Activated B cell treated with CpG ODN at 0.5 μM for 24 hours (primary cell): ENCODE measurements around the gene PTGES3. TPM values are rescaled to one million over a fixed set of nuclear protein-coding genes. Genes with fewer than 3 reads are reported as not detected.

ENCODE experiments used
- ATAC-seq: fragments of 200-7000 bp; cut with Tn5 transposase; one replicate; pipeline ENCODE4 v1.10.0; 2021; ENCODE audit warnings: low read depth, mild to moderate bottlenecking, moderate library complexity
- CTCF ChIA-PET: fragments of 350-600 bp; sonication (Branson Sonifier 250); formaldehyde crosslinking; loops from one replicate; lab custom pipeline; 2021; ENCODE audit warnings: antibody characterized with exemption; lab: Charles Lee
- POLR2A ChIA-PET: fragments of 350-600 bp; sonication (Branson Sonifier 250); formaldehyde crosslinking; loops from one replicate; lab custom pipeline; 2021; ENCODE audit warnings: antibody characterized with exemption; lab: Charles Lee
- DNase-seq: peaks from one replicate; pipeline ENCODE4 v3.0.0; 2022
- H3K27ac Mint-ChIP-seq: one replicate; pipeline ENCODE4 v1.8.0; 2020; ENCODE audit warnings: mixed read lengths
- H3K27me3 Mint-ChIP-seq: one replicate; pipeline ENCODE4 v1.8.0; 2021; ENCODE audit warnings: mixed read lengths
- H3K36me3 Mint-ChIP-seq: one replicate; pipeline ENCODE4 v1.8.0; 2021; ENCODE audit warnings: low read depth, mixed read lengths
- H3K4me1 Mint-ChIP-seq: one replicate; pipeline ENCODE4 v1.8.0; 2021; ENCODE audit warnings: mixed read lengths
- H3K4me3 Mint-ChIP-seq: one replicate; pipeline ENCODE4 v1.8.0; 2020; ENCODE audit warnings: mild to moderate bottlenecking, mixed read lengths
- H3K9me3 Mint-ChIP-seq: one replicate; pipeline ENCODE4 v1.8.0; 2020; ENCODE audit warnings: mixed read lengths
- CTCF ChIP-seq: fragments of 200-600 bp; IDR thresholded peaks from one replicate; pipeline ENCODE4 v1.8.0; 2022; ENCODE audit warnings: antibody characterized with exemption, mild to moderate bottlenecking
- intact Hi-C: fragments of 100-400 bp; cut with micrococcal nuclease; formaldehyde crosslinking; loops from one replicate; pipeline ENCODE4 v1.15.1; 2024
- total RNA-seq: library from RNA; stranded (reverse); gene quantifications from 2 replicates; pipeline ENCODE4 v1.2.3, GENCODE V29; 2022

Gene PTGES3
- total RNA-seq, 1 donor from 2014 or later: 183 TPM

- no peaks in the 10 kb centered on the region for H3K27me3 Mint-ChIP-seq
- CTCF ChIA-PET: no interaction called here
- no peak overlapping the region for H3K4me3 Mint-ChIP-seq
- POLR2A ChIA-PET: interaction anchor here (6.1 kb wide), 1 partner anchor 49 kb away, joined by 93 read pairs; the partner anchor contains the start of gene PTGES3
- H3K36me3 Mint-ChIP-seq: peaks cover 51% of the 10 kb centered on the region
- intact Hi-C loops: loop anchor here (2.0 to 10.0 kb wide), 7 partner anchors 113 to 665 kb away; partner anchors contain the start of genes APOF, IL23A, PAN2 and RAB5B
- no peak for ATAC-seq
- TF ChIP-seq CTCF: no peak
- H3K27ac Mint-ChIP-seq: peak overlapping the region; percentile 97
- no peaks in the 10 kb centered on the region for H3K9me3 Mint-ChIP-seq
- no peak for DNase-seq
- H3K4me1 Mint-ChIP-seq: peaks cover 57% of the 10 kb centered on the region
These were observed 50.5 kb downstream of the PTGES3 start for GRCh38 chr12:56637621-56638020.

- intact Hi-C loops: loop anchor here (1.0 to 10.0 kb wide), 14 partner anchors 9 to 665 kb away; partner anchors contain the start of genes APOF, IL23A, NACA and PAN2
- Mint-ChIP-seq H3K9me3 (no peaks in the 10 kb centered on the region), H3K27ac (peak overlapping the region; percentile 97), H3K4me3 (peak overlapping the region; percentile 96), H3K27me3 (no peaks in the 10 kb centered on the region), H3K4me1 (peaks cover 64% of the 10 kb centered on the region), H3K36me3 (peaks cover 44% of the 10 kb centered on the region)
- CTCF ChIA-PET: interaction anchor here (0.6 to 2.3 kb wide), 35 partner anchors 9 to 475 kb away, joined by 3 to 55 read pairs (median 4); partner anchors contain the start of genes ATP5F1B, GLS2, PTGES3 and RBMS2
- POLR2A ChIA-PET: interaction anchor here (0.5 to 6.1 kb wide), 35 partner anchors 9 to 952 kb away, joined by 3 to 96 read pairs (median 4); partner anchors contain the start of genes ATP5F1B, CNPY2, DDIT3 and NACA
- TF ChIP-seq CTCF: no peak
- ATAC-seq (peak; percentile 64), DNase-seq (peak; percentile 95)
These were observed 51.2 kb downstream of the PTGES3 start for GRCh38 chr12:56636675-56637540.

- Mint-ChIP-seq H3K9me3 (no peaks in the 10 kb centered on the region), H3K4me3 (peak overlapping the region; percentile 96), H3K36me3 (peaks cover 39% of the 10 kb centered on the region), H3K4me1 (peaks cover 72% of the 10 kb centered on the region), H3K27ac (peak overlapping the region; percentile 97), H3K27me3 (no peaks in the 10 kb centered on the region)
- ChIA-PET CTCF (interaction anchor here (0.8 to 2.3 kb wide), 30 partner anchors 10 to 476 kb away, joined by 3 to 55 read pairs (median 5); partner anchors contain the start of genes ATP5F1B, GLS2, PTGES3 and RBMS2), POLR2A (interaction anchor here (0.5 to 6.1 kb wide), 37 partner anchors 8 to 953 kb away, joined by 3 to 96 read pairs (median 4); partner anchors contain the start of genes ATP5F1B, CNPY2, DDIT3 and NACA)
- ATAC-seq (peak; percentile 64), DNase-seq (peak; percentile 73)
- intact Hi-C loops: loop anchor here (1.0 to 10.0 kb wide), 14 partner anchors 8 to 664 kb away; partner anchors contain the start of genes APOF, IL23A, NACA and PAN2
- no peak for TF ChIP-seq CTCF
These were observed 52.0 kb downstream of the PTGES3 start for GRCh38 chr12:56635806-56636674.

- peak overlapping the region; percentile 97 for H3K27ac Mint-ChIP-seq
- peak overlapping the region; percentile 96 for H3K4me3 Mint-ChIP-seq
- no peaks in the 10 kb centered on the region for H3K27me3 Mint-ChIP-seq
- no peak for TF ChIP-seq CTCF
- DNase-seq (peak; percentile 70), ATAC-seq (peak; percentile 22)
- CTCF ChIA-PET: interaction anchor here (0.5 to 2.3 kb wide), 9 partner anchors 10 to 476 kb away, joined by 4 to 55 read pairs (median 12); partner anchors contain the start of genes PTGES3 and STAT6
- peaks cover 38% of the 10 kb centered on the region for H3K36me3 Mint-ChIP-seq
- POLR2A ChIA-PET: interaction anchor here (0.6 to 6.1 kb wide), 21 partner anchors 8 to 817 kb away, joined by 3 to 96 read pairs (median 5); partner anchors contain the start of genes ATP5F1B, CNPY2, ESYT1 and NACA
- intact Hi-C loops: loop anchor here (5.0 to 10.0 kb wide), 4 partner anchors 270 to 663 kb away; partner anchors contain the start of genes APOF, IL23A, PAN2 and RAB5B
- H3K9me3 Mint-ChIP-seq: no peaks in the 10 kb centered on the region
- peaks cover 81% of the 10 kb centered on the region for H3K4me1 Mint-ChIP-seq
These were observed 53.0 kb downstream of the PTGES3 start for GRCh38 chr12:56634837-56635791.
